ENCODE measurements around the gene TLX2. TPM values are rescaled to one million over a fixed set of nuclear protein-coding genes. Genes with fewer than 3 reads are reported as not detected.

Gene TLX2
- total and polyA plus RNA-seq, 12 donors = not detected

DNA sequence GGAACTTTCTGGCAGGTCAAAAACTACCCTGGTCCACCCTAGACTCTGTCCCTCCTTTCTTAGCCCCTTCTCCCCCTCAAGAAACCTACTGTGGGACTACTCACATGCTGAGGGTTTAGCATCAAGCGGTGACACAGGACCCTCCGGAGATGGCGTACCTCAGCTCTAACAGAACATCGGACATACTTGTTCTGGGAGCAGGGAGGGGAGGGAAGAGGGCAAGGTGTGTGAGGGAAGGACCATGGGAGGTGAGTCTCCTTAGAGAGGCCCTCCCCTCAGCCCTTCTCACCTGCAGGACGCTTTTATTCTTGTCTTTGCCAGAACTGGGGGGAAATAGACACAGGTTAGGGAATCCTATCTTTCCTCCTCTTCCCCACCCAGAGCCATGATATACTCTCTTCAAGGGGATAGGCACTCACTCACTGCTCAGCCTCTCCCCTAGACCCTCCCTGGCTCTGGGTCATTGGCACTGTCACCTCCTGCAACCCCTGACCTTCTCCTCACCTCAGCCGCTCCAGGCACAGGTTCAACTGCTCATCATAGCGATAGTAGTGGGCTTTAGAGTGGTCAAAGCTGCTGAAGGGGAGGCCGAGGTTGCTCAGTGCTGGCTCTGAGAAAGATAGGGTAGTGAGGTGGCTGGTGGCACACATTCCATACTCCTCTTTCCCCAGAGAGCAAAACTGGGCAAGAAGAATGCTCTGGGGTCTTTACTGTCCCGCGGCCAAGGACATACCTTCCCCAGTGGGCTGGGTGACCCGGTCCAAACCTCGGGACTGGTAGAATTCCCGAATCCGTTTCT is 8.6 kb upstream of the TLX2 start:
- Histone ChIP-seq H3K27me3 (peaks cover 0 to 56% (median 40%) of the 10 kb centered on the region in 7 donors), H3K9me3 (no peaks in the 10 kb centered on the region), H3K36me3 (peaks cover 0 to 20% (median 3%) of the 10 kb centered on the region in 9 donors), H3K27ac (peak overlapping the region in 1 of 10 donors; percentile 97), H3K4me3 (peak overlapping the region in 4 of 10 donors; percentile 5 to 71 (median 39)), H3K4me1 (peaks cover 8 to 60% (median 43%) of the 10 kb centered on the region in 9 donors)
- TF ChIP-seq, protein P1, sequence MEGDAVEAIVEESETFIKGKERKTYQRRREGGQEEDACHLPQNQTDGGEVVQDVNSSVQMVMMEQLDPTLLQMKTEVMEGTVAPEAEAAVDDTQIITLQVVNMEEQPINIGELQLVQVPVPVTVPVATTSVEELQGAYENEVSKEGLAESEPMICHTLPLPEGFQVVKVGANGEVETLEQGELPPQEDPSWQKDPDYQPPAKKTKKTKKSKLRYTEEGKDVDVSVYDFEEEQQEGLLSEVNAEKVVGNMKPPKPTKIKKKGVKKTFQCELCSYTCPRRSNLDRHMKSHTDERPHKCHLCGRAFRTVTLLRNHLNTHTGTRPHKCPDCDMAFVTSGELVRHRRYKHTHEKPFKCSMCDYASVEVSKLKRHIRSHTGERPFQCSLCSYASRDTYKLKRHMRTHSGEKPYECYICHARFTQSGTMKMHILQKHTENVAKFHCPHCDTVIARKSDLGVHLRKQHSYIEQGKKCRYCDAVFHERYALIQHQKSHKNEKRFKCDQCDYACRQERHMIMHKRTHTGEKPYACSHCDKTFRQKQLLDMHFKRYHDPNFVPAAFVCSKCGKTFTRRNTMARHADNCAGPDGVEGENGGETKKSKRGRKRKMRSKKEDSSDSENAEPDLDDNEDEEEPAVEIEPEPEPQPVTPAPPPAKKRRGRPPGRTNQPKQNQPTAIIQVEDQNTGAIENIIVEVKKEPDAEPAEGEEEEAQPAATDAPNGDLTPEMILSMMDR (IDR thresholded peaks at IDR 0.05) = no peak
- 95 to 96% methylated on average over 14 of the region's 14 CpGs for WGBS, 2 donors
- no peak for DNase-seq
- intact Hi-C loops (cut with DNase I) = loop anchor here in 1 of 10 donors (2.0 kb wide), 1 partner anchor 23 kb away; the partner anchor contains the start of genes CCDC142 and TTC31
- ATAC-seq = no peak

DNA sequence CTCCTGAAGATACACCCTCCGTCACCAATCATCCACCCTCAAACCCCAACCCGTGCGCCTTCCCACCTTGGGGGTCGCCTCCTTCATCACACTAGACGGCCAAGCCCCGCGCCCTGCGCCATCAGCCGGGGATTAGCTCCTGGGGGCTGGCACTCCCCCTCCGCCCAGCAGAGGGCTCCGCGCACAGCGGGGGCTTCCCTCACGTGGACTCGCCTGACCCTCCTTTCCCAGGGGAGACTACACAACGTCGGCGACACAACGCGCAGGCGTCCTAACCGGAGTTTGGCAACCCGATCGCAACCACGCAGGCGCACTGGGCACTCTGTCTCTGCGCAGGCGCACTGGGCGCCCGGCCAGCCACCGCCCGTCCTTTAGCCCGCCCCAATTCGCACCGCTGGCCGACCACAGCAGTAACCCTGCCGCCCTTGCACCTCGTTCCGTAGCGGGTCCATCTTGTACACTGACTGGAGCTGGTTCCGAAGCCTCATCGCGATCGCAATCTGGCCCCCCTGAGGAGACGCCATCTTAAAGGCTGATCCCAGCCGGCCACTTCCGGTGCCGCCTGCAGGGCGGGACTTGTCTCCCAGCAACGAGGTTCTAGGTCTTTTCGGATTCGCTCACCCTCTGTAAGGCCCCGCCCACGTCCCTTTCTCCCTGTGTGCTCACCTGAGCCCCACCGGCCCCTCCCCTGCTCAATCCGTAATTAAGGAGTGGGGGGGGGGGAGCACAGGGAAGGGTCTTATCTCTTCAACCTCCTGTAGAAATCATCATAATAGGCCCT is 6.9 kb upstream of the TLX2 start, which contains the start of gene PCGF1:
Gene PCGF1, minus strand, starts transcription at position 551 of the 781 bp plus-strand sequence. Its CDS starts 27 bp downstream, at position 524.
- peak; percentile 95 to 97 (median 96) for ATAC-seq
- Histone ChIP-seq H3K4me1 (peaks cover 8 to 55% (median 43%) of the 10 kb centered on the region in 9 donors), H3K27me3 (peaks cover 0 to 56% (median 43%) of the 10 kb centered on the region in 7 donors), H3K9me3 (no peaks in the 10 kb centered on the region), H3K4me3 (peak within 1 kb of the TSS; percentile 64 to 83 (median 70)), H3K36me3 (peaks cover 0 to 20% (median 3%) of the 10 kb centered on the region in 9 donors), H3K27ac (peak within 1 kb of the TSS; percentile 95 to 99 (median 96))
- TF ChIP-seq, protein P1 (IDR thresholded peaks at IDR 0.05) = peak in 8 of 9 donors; percentile 40 to 67 (median 49)
- WGBS, 2 donors = 1% methylated on average over 54 to 56 of the region's 56 CpGs
- intact Hi-C loops (cut with DNase I) = loop anchor here in 3 of 10 donors (1.0 to 2.0 kb wide), 4 partner anchors 22 to 49 kb away; partner anchors contain the start of genes AUP1 (in 2 of the 3), HTRA2 (in 2 of the 3), TTC31 (in 2 of the 3) and CCDC142 (in 1 of the 3)
- peak; percentile 99 for DNase-seq

DNA sequence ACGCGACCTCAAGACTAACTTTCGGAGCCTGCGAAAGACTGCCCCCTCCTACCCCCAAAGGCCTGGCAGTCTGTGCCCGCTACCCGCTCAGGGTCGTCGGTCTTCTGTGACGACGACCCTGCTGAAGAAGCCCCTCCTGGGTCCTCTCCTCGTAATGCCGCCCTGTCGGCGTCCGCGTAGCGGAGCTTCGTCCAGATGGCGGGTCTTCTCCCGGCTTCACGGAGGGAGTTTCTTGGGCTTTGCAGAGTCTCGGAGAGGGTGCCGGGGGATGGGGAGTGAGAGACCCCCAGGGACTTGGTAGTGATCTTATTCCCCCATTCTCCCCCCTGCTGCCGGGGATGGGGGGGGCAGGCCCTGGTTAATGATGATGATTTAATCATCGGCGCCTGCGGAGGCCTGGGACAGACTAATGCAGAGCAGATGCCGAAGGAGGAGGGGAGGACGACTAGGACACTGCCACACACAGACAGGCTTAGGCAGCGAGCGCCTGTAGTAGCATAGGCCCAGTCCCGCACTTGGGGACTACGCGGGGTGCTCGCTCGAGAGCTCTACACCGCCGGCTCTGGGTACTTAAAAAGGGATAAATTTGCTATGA is 6.2 kb upstream of the TLX2 start:
- TF ChIP-seq, protein P1 (IDR thresholded peaks at IDR 0.05) = no peak
- peak in 1 of 2 donors; percentile 30 for DNase-seq
- Histone ChIP-seq H3K27ac (peak overlapping the region; percentile 95 to 99 (median 96)), H3K9me3 (no peaks in the 10 kb centered on the region), H3K4me1 (peaks cover 8 to 48% (median 41%) of the 10 kb centered on the region in 9 donors), H3K4me3 (peak overlapping the region; percentile 64 to 83 (median 70)), H3K27me3 (peaks cover 5 to 56% (median 43%) of the 10 kb centered on the region in 7 donors), H3K36me3 (peaks cover 0 to 20% (median 3%) of the 10 kb centered on the region in 9 donors)
- ATAC-seq = peak in 5 of 8 donors; percentile 0 to 39 (median 12)
- intact Hi-C loops (cut with DNase I) = loop anchor here in 3 of 10 donors (1.0 to 2.0 kb wide), 4 partner anchors 21 to 50 kb away; partner anchors contain the start of genes AUP1 (in 2 of the 3), HTRA2 (in 2 of the 3), TTC31 (in 2 of the 3) and CCDC142 (in 1 of the 3)
- 8 to 15% methylated on average over 38 of the region's 38 CpGs for WGBS, 2 donors

Measured in heart right ventricle (tissue), 16 donors.